NCI-H1436 (cell line): ENCODE measurements around the gene BHLHA9.
A peak's percentile ranks its signal among the peaks of the same experiment; 100 is the strongest.

Experiments
- DNase-seq: peaks from one replicate; lab custom pipeline; 2025; lab: John Stamatoyannopoulos, UW

Gene BHLHA9

DNA sequence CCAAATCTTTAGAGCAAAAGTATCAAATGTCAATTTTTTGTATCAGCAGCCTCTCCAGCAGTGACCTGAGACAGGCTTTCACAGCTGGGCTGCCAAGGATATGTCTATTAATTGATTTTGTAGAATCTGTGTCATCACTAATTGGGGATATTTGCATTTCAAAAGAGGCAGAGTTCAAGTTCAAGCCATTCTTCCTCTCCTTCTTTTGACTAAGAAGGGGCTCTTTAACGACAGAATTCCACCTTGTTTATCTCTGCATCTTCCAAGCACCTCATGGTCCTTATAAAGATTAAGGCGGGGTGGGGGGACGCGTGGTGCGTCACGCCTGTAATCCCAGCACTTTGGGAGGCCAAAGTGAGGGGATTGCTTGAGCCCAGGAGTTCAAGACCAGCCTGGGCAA is 15.2 kb upstream of the BHLHA9 start:
- no peak for DNase-seq

DNA sequence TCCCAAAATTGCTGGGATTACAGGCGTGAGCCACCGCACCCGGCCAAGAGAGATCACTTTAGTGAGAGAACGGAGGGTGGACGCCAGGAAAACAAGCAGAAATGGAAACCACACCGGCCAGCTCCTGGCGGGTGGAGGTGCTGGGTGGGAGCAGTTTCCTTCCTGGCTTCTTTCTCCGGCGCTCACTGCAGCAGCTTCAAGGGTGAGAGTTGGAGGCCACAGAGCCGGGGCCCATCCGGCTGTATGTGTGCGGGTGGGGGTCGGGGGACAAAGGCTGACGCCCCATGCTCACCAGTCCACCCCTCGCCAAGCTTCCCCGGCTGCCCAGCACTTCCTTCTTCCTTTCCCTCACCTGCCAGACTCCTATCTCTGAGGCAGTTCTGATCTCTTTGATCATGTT is 13.5 kb upstream of the BHLHA9 start:
- no peak for DNase-seq

DNA sequence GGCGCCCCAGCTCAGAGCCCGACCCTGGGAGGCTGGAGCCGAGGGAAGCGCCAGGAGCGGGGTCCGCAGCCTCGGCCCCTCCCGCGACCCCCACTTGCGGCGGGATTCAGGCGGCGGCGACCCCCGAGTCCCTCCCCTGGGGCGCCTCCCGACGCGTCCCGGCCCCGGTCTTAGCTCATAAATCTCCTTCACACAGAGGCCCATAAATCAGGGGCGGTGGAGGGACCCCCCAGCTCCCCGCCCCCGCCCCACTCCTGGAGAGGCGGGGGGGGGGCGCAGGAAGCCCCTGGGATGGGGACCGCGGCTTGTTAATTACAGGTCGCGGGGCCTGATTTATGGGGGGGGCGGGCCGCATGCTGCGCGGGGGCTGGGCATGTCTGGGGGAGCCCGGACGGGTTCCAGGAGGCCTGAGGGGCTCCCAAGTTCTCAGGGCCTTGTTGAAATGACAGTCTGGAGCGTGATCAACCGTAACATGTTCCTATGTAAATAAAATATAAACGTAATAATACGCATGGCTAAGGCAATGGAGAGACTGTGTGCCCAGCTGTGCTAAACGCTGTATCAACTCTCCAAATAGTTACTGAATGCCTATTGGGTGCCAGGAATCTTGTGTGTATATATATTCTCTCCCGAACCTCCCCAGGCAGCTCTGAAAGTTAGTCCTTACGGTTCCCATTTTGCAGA is 10.0 kb upstream of the BHLHA9 start:
- DNase-seq, result no peak

DNA sequence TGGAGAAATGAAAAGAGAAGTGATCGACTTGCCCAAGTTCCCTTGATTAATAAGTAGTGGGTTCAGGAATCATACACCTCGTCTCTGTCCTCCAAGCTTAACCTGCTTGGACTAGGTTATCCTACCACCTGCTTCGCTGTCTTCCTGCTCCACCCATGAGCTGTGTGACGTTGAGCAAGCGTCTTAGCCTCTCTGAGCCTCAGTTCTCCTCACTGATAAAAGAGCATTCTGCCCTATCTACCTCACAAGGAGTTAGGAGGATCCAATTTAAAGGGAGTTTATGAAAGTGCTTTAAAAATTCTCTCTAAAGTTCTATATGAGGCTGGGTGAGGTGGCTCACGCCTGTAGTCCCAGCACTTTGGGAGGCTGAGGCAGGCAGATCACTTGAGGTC is 9.5 kb upstream of the BHLHA9 start:
- no peak for DNase-seq

DNA sequence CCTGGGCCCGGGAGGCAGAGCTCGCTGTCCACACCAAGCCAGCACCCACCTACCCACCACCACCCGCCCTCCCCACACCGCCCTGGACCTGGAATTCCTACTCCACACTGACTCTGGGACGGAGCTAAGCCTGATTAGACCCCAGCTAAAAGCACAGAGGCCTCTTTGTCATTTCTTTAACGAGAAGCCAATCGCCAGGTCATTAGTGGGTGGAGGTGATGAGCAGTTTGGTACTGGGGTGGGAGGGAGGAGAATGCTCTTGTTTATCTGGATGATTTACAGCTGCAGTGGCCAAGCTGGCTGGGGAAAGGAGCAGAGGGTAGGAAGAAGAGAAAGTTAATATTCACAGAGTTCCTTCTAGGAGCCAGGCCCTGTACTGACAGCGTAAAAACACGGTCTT is 6.0 kb upstream of the BHLHA9 start:
- DNase-seq, result no peak

DNA sequence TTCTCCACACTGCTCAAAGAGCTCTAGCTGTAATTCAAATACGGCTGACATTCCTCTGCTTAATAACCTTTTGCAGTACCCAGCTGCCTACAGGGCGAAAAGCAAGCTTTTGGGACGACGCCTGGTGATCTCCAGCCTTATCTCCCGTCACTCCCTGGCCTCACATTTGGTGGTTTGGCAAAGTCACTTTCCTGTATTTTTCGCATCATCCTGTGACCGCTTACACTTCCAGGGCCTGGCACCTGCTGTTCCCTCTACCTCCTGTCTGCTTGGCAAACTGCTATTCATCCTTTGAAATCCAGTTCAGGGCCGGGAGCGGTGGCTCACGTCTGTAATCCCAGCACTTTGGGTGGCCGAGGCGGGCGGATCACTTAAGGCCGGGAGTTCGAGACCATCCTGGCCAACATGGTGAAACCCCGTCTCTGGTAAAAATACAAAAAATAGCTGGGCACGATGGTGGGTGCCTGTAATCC is 2.7 kb upstream of the BHLHA9 start:
- no peak for DNase-seq

DNA sequence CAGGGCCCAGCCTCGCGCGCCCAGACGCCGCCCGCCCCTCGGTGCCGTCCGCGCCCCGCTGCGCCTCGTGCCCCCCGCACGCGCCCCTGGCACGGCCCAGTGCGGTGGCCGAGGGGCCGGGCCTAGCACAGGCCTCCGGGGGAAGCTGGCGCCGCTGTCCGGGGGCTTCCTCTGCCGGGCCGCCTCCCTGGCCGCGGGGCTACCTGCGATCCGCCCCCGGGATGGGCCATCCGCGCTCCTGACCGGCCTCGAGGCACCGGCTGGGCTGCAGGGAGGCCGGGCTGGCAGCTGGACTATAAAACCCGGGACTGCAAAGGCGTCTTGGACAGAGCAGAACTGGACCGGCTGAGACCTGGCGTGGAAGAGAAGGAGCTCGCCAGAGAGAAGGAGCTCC is 783 bp downstream of the BHLHA9 start:
- DNase-seq, result no peak

DNA sequence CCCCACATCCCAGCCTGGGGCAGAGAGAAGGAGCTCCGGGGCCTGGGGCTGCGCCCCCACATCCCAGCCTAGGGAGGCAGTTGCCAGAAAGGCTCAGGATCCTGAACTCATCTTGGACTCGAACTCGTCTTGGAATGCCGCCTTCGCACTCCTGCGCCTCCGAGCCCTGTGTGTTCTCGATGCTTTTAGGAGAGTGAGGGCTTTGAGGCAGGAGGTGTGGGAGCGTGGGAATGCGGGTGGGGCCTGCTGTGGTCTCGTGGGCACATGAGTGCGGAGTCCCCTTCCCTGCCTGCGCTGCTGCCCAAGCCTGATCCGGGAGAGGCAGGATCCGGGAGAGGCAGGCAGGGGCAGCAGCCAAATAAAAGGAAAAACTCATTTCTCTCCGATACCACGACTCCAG is 1.2 kb downstream of the BHLHA9 start:
- no peak for DNase-seq

DNA sequence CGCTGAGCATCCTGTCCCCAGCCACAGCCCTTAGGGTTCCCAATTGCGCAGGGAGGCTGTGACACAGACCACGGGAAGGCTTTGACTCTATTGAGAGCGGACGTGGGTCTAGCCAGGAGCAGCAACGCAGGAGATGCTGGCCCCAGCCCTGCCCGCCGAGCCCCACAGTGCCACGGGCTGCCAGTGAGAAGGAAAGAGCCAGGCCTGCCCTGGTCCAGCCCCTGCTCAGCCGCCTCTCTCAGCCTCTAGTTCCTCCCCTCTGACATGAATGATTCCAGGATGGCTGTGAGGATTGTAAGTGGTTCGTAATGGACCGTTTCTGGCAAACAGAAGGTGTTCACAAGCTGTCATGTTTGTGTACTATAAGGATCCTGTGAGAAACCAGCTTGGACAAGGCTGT is 2.5 kb downstream of the BHLHA9 start:
- DNase-seq, result no peak

DNA sequence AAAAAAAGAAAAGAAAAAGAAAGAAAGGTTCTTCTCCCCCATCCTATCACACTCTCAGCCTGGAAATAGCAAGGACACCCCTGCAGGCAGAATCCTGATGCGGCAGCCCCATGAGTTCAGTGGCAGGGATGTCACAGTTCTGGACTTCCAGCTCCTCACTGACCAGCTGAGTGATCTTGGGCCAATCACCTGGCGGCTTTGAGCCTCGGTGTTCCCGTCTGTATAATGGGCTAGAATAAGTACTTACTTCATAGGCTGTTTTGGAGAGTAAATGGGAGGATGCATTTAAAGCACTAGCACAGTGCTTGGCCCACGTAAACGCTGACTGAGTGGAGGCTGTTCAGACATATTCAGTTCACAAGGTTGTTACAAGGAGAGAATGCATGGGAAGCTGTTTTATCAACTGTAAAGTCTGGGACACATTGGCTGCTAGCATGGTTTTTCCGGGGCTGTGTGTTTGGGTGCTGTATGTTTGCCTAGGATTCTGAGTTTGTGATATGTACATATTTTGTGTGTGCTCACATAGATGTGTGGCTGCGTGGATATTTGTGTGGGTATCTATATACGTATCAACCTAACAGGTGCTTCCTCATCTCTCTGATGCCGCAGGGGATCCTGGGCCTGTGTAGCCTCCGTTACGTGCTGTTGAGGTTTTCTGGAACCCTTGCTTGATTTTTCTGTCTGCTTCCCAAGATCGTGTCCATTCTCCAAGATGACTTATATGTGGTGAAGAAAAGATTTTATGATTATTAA is 3.4 kb downstream of the BHLHA9 start:
- DNase-seq, result no peak

DNA sequence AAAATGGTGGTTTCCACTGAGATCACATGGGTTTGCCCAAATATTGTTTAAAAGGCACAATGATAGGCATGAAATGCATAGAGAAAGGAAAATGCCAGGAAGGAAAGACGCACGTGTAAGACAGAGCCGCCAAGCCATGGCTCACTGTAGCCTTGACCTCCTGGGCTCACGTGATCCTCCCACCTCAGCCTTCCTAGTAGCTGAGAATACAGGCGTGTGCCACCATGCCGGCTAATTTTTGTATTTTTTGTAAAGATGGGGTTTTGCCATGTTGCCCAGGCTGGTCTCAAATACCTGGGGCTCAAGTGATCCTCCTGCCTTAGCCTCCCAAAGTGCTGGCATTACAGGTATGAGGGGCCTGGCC is 4.0 kb downstream of the BHLHA9 start:
- no peak for DNase-seq

DNA sequence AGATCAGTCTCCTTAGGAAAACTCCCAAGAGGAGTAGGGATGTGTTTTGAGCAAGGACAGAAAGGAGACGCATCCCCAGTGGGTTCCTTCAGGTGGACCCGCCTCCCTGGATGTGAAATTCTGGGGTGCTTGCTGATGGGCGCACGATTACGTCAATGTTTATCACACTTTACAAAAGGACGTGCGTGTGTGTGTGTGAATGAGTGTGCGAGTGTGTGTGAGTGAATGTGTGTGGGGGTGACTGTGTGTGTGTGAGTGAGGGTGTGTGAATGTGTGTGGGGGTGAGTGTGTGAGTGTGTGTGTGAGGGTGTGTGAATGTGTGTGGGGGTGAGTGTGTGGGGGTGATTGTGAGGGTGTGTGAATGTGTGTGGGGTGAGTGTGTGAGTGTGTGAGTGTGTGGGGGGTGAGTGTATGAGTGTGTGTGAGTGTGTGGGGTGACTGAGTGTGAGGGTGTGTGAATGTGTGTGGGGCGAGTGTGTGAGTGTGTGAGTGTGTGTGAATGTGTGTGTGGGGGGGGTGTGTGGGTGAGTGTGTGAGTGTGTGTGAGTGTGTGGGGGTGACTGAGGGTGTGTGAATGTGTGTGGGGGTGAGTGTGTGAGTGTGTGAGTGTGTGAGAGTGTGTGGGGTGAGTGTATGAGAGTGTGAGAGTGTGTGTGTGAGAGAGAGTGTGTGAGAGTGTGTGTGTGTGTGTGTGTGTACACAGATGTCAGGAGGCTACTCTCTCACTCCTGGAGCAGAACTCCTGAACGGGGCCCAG is 5.1 kb downstream of the BHLHA9 start:
- no peak for DNase-seq

DNA sequence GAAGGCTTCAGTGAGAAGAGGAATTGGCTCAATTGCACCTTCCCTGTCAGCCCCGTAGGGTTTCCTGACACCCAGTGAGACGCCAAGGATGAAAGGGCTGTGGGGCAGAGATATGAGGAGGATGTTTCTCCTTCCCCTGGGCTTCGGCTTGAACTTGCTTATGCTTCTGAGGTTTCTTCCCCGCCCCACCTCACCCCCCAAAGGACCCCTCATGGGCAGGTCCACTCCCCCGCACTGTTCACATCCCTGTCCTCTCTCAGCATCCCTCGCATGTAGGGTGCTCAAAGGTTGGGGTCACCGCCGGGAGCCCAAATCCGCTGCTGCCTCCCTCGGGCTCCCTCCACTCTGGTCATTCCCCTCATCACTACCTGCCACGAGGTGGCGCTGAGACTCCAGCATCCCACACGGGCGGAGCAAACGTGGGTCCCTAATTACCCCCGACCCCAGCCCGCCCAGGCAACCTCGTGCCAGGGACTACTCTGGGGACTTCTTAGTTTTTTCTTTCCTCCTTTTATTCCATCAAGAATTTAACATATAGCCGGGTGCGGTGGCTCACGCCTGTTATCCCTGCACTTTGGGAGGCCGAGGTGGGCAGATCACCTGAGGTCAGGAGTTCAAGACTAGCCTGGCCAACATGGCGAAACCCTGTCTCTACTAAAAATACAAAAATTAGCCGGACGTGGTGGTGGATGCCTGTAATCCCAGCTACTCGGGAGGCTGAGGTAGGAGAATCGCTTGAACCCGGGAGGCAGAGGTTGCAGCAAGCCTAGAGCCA is 5.9 kb downstream of the BHLHA9 start:
- DNase-seq, result peak; percentile 48

DNA sequence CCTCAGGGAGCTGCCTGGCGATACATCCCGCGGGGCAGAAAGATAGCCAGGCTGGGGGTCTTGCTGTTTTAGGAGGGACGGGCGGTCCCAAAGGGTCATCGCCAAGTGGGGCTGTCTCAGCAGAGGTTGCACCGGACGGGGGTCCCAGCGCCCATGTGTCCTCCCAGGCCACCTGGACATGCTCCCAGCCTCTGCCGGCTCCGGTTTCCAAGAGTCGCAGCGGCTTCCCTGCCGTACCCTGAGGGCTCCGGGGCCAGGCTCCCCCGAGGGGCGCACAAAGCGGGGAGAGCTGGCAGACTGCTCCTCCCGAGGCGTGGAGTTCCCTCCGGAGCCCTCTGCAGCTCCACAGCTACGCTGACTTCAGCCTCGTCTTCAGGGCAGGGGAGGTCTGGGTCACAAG is 10.4 kb downstream of the BHLHA9 start:
- no peak for DNase-seq

DNA sequence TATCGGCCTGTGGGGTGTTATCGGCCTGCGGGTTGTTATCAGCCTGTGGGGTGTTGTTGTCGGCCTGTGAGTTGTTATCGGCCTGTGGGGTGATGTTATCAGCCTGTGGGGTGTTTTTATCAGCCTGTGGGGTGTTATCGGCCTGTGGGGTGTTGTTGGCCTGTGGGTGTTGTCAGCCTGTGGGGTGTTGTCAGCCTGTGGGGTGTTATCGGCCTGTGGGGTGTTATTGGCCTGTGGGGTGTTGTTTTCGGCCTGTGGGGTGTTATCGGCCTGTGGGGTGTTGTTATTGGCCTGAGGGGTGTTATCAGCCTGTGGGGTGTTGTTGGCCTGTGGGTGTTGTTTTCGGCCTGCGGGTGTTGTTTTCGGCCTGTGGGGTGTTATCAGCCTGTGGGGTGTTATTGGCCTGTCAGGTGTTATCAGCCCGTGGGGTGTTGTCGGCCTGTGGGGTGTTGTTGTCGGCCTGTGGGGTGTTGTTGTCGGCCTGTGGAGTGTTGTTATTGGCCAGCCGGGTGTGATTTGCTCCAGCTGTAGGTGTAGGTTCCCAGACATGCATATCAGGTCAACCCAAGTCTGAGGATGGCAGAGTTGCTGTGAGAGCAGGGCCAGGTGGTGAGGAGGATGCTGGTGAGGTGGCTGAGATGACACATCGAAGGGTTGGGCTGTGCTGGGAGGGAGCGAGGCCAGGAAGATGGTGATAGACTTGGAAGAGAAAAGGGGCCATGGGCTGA is 16.3 kb downstream of the BHLHA9 start:
- no peak for DNase-seq

DNA sequence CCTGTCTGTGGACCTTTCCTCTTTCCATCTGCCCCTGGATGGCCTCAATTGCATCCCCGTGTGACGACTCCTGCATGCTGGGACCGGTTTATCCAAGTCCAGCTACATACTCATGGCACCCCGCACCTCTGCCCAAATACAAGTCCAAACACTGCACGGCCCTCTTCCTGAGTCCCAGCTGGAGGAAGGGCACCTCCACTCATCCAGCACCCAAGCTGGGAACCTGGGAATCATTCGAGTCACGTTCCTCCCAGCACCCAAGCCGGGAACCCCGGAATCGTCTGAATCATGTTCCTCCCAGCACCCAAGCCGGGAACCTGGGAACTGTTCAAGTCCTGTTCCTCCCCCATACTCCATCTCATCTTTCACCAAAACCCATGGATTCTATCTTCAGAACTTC is 19.5 kb downstream of the BHLHA9 start:
- DNase-seq, result no peak

DNA sequence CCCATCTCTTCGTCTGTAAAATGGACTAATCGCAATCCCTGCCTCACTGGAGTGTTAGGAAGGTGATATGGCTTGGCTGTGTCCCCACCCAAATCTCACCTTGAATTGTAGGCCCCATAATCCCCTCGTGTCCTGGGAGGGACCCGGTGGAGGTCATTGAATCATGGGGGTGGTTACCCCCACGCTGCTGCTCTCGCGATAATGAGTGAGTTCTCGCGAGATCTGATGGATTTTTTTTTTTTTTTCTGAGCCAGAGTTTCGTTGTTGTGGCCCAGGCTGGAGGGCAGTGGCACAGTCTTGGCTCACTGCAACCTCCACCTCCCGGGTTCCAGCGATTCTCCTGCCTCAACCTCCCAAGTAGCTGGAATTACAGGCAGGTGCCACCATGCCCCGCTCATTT is 20.4 kb downstream of the BHLHA9 start:
- no peak for DNase-seq

DNA sequence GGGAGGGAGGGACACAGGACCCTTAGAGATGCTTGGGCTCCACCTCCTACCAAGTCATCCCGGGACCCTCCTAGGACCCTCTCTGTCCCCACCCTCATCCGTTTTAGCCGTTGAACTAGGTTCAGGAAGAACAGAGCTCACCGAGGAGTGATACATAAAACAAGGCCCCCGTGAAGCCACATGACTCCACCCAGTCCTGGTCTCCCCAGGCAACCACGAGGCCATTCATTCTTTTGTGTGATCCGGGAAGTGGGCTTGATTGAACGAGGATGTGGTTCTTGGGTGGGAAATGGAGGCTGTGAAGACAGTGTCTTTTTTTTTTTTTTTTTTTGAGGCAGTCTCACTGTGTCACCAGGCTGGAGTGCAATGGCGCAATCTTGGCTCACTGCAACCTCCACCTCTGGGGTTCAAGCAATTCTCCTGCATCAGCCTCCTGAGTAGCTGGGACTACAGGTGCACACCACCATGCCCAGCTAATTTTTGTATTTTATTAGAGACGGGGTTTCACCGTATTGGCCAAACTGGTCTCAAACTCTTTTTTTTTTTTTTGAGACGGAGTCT is 24.0 kb downstream of the BHLHA9 start:
- DNase-seq, result no peak

DNA sequence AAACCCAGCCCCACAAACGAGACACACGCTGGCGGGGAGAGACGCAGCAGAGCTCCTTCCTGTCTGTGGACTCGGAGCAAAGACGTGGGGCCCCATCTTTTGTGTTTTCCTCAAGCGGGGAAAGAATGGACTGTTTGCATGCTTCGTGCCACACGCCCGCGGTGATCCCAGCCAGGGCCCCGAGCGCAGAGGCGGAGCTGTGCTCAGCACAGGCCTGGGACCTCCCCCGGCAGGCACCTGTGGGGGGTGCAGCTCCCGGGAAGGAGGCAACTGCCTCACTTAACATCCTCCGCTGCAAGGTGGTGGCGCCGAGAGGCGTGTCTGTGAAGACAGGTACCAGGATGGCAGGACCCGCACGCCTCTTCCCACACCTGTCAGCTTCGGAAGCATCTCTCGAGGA is 28.4 kb downstream of the BHLHA9 start:
- DNase-seq, result no peak

DNA sequence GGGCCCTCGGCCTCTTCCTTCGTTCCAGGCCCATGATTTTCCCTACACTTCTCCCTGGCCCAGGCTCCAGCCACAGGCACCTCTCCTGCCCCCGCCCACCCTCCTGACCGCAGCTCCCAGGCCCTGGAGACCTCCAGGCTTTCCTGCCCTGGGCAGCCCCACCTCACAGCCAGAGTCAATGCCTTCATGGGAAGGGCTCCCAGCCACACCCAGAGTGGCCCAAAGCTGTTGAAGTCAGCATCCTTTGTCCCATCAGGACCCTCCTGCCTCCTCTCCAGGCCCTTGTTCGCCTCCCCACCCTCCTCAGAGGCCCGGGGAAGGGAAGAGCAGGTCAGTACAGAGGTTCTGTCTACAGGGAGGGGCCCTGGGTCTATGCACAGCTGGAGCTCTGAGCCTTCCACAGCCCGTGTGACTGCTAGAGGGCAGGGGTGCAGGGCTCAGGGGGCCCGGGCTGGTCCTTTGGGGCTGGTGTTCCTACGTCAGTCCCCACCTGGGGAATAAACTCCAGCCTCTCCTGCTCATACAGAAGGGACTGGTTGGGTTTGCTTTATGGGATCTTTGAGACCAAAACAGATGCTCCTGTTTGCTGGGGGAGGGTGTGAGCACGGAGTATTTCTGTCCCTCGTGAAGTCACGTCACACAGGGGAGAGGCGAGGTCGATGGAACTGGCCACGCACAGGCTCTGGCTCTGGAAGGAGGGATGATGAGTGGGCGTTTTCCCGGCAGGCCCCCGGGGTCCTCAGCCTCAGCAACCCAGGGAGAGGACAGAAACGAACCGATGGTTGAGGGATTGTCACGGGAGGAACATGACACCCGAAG is 29.5 kb downstream of the BHLHA9 start:
- DNase-seq, result no peak
